ENCODE results near the gene FHOD3.

FHOD3 gene

GRCh38 chr18:36411745-36412168 is 114.2 kb downstream of the FHOD3 start:
- DNase-seq (ENCODE audit: low spot score), result no peak

GRCh38 chr18:36412778-36413177 is 115.3 kb downstream of the FHOD3 start:
- DNase-seq (ENCODE audit: low spot score), result no peak

DNA sequence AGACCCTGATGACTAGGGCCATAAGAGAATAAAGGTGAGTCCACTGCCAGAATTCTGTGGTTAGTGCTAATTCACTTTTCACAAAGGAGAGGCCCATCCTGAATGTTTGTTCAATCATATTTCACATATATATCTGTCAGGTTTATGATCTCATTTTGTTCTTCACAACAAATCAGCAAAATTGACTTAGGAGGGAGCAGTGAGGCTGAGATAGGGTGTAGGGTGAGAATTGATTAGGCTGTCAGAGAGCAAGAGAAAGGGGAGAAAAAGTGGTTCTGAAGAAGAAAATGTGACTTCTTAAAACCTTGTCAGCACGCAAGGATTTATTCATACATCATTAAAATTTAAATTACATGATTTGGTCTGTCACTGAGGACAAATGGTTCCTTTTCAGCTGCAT is 117.7 kb downstream of the FHOD3 start:
- DNase-seq (ENCODE audit: low spot score), result no peak

- no peak for DNase-seq (ENCODE audit: low spot score)
Observed at GRCh38 chr18:36415625-36416024, 118.1 kb downstream of the FHOD3 start.

- no peak for DNase-seq (ENCODE audit: low spot score)
Observed at GRCh38 chr18:36419188-36419899, 121.8 kb downstream of the FHOD3 start.

DNA sequence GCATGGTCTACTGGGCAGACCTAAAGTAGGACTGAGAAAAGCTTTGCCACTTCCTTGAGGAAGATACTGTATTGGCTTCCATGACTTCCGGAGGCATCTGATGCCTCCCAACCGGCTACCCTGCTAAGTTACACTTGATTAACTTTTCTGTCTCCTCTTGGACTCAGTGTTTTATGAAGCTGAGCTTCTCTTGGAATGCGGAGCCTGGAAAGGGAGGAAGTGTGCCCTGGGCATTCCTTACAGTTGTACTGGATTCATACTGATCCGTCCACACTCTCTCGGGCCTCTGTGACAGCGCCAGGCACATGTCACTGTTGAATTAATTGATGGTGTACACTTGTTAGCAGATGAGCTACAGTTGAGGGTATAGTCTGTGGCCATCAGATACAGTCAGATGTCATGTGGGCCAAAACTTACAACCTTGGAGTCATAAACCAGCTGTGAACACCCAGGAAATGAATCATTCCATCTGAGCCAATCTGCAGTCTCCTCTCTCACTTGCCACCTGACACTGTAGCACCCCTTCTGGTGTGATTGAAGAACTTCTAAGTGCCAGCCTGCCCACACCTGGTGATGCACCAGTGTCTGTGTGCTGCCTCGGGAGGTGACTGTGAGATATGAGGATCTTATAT is 122.5 kb downstream of the FHOD3 start:
- DNase-seq (ENCODE audit: low spot score), result no peak

DNA sequence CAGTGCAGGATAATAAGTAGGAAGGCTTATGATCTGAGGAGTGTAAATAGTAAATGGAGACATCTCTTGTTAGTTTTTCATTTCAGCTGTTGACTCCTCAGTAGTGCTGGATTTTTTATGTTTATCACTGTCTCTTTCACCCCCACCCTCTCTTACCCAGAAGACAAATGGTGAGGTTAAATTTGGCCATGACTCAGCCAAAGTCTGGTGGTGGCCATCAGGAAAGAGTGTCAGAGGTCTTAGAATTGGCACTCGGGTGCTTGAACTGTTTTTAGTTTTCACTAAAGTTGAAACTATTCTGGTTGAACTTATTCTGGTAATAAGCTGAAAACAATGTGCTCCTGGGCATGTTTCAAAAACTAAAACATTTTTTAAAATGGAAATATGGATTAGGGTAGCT is 123.3 kb downstream of the FHOD3 start:
- DNase-seq (ENCODE audit: low spot score), result no peak

- DNase-seq (ENCODE audit: low spot score), result no peak
Observed at GRCh38 chr18:36424741-36425142, 127.2 kb downstream of the FHOD3 start.

DNA sequence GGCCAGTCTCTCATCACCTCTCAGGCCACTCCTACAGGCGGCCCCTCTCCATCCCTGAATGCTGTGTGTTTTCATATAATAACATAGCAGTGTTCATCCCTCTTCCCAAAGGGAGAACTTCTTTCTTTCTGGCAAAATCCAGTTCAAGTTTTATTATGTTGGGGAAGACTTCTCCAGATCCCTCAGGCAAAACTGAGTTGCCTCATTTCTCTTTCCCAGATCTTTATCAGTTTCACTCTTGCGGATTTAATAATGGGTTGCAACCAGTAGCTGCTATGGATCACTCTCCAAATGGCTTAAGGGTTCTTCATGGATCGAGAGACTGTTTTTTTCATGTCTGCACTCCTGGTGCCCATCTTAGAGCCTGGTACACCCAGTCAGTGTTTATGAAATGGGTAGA is 129.9 kb downstream of the FHOD3 start:
- DNase-seq (ENCODE audit: low spot score), result no peak

- DNase-seq (ENCODE audit: low spot score), result no peak
Observed at GRCh38 chr18:36427831-36428230, 130.3 kb downstream of the FHOD3 start.

GRCh38 chr18:36428431-36429029 is 131.0 kb downstream of the FHOD3 start:
- DNase-seq (ENCODE audit: low spot score), result no peak

GRCh38 chr18:36432880-36433555 is 135.5 kb downstream of the FHOD3 start:
- no peak for DNase-seq (ENCODE audit: low spot score)

GRCh38 chr18:36436387-36436786 is 138.9 kb downstream of the FHOD3 start:
- DNase-seq (ENCODE audit: low spot score), result no peak

GRCh38 chr18:36440614-36441013 is 143.1 kb downstream of the FHOD3 start:
- DNase-seq (ENCODE audit: low spot score), result no peak

DNA sequence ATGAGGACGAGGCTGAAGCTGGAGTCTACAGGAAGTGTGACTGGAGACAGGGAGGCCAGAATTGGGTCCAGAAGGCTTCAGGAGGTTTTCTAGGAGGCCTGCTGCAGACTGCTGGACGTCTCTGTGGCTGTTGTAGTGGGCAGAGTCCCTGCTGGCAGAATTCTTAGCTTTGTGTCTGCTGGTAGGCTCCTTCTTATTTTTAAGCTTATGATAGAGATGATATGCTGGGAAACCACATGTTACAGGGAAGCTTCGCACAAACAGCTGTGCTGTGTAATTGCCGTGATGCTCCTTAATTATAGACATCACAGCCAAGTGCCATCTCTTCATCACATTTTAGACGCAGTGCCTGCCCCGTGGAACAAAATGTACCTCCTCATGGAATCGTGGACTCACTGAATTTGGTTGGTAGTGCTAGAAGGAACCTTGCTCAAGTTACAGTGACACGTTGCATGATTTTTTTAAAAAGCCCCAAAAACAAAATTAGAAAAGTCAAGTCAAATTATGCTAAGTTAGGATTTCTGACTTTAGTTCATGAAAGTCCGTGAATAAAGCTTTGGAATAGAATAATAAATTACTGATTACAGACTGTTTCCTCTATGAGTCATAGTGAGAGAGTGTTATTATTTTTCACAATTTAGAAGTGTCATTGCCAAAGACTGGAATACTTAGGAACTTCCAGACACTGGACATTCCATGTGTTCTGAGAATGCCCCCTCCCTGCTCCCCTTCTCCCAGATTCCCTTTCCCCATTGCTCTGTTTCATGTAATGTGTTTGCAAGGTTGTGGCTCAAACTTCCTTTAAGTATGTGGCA is 144.1 kb downstream of the FHOD3 start:
- DNase-seq (ENCODE audit: low spot score), result no peak

DNA sequence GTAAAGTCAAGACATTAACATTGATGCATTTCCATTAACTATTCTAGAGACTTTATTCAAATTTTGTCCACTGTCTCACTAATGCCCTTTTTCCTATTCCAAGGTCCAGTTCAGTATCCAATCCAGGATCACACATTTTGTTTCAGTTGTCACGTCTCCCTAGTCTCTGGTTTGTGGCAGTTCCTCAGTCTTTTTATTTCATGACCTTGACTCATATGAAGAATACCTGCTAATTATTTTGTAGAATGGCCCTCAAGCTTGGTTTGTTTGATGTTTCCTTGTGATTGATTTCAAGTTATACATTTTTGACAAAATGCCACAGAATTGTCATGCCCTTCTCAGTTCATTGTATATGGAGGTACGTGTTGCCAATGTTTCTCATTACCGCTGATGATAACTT is 145.2 kb downstream of the FHOD3 start:
- no peak for DNase-seq (ENCODE audit: low spot score)

DNA sequence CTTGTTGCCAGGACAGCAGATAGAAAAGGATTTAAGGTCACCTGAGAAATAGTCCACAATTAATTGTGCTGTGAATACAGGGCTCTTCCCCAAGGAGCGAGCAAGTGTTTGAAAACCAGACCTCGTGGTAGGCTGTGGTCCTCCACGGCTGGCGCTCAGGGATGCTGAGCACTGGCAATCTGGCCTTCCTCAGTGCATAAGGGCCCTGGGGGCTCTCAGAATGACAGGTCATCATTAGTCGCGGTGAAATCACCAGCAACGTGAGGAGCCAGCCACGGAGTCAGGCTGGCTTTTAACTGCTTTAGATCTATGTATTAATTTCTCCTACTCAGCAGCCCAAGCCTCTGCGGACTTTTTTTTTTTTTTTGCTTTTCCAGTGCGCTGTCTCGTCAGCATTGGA is 148.5 kb downstream of the FHOD3 start:
- no peak for DNase-seq (ENCODE audit: low spot score)

- DNase-seq (ENCODE audit: low spot score), result no peak
Observed at GRCh38 chr18:36448384-36449290, 151.1 kb downstream of the FHOD3 start.

- DNase-seq (ENCODE audit: low spot score), result no peak
Observed at GRCh38 chr18:36449451-36449850, 151.9 kb downstream of the FHOD3 start.

DNA sequence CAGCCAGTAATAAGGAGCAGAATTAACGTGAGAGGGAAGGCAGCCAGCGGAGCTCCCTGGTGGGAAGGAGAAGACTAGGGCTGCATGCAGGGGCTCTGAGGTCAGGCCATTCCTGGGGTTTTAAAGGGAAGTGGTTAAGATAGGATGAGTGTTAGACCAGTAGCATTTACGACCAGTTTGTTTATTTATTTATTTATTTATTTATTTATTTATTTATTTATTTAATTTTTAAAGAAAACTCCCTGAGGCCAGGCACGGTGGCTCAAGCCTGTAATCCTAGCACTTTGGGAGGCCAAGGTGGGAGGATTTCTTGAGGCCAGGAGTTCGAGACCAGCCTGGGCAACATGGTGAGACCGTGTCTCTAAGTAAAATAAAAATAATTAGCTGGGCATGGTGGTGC is 152.8 kb downstream of the FHOD3 start:
- no peak for DNase-seq (ENCODE audit: low spot score)
